Measurements from ENCODE around the gene LARP6.
"Not testable (repeated sequence)": the region's sequence is repeated elsewhere in the genome, so short reads cannot be mapped to it uniquely, and the experiment has no call there.

Gene LARP6

GRCh38 chr15:70853973-70854665 lies at the start of gene LARP6:
Gene LARP6, minus strand, starts transcription at chr15:70854157. Its CDS starts 69 bp downstream, at chr15:70854088.
- no peaks in the 10 kb centered on the region for H3K9me3 Mint-ChIP-seq
- peak within 1 kb of the TSS; percentile 72 for H3K4me3 Mint-ChIP-seq
- no peak within 1 kb of the TSS for H3K27ac Mint-ChIP-seq
- H3K27me3 Mint-ChIP-seq = peaks cover 67% of the 10 kb centered on the region
- peak; percentile 60 for DNase-seq
- no peaks in the 10 kb centered on the region for H3K36me3 Mint-ChIP-seq (ENCODE audit: low read depth)
- peaks cover 5% of the 10 kb centered on the region for H3K4me1 Mint-ChIP-seq (ENCODE audit: low read depth)

DNA sequence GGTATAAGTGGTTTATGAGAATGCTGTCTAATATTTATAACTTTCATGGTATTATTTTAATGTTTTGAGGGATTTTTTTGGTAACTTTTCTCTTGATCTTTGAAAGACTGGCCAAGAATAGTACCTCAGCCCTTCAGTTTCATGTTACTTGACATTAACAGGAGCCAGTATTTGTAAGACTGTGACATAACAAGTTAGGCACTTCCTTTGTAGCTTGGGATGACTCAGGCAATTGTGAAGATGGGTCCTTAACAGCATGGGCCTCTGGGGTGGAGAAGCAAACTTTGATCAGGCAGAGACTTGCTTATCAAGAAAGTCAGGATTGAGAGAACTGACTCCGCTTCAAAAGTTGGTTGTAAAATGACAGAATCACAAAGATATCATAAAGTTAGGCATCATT lies 48.1 kb upstream of the LARP6 start:
- H3K4me3 Mint-ChIP-seq = no peak overlapping the region
- no peaks in the 10 kb centered on the region for H3K36me3 Mint-ChIP-seq (ENCODE audit: low read depth)
- no peaks in the 10 kb centered on the region for H3K9me3 Mint-ChIP-seq
- H3K4me1 Mint-ChIP-seq (ENCODE audit: low read depth) = no peaks in the 10 kb centered on the region
- no peak for DNase-seq
- no peak overlapping the region for H3K27ac Mint-ChIP-seq
- H3K27me3 Mint-ChIP-seq = peaks cover 37% of the 10 kb centered on the region

- DNase-seq = no peak
- H3K27me3 Mint-ChIP-seq = peaks cover 83% of the 10 kb centered on the region
- H3K9me3 Mint-ChIP-seq = no peaks in the 10 kb centered on the region
- H3K4me3 Mint-ChIP-seq = peak overlapping the region; percentile 82
- H3K36me3 Mint-ChIP-seq (ENCODE audit: low read depth) = peaks cover 4% of the 10 kb centered on the region
- H3K27ac Mint-ChIP-seq = peak overlapping the region; percentile 81
- peaks cover 12% of the 10 kb centered on the region for H3K4me1 Mint-ChIP-seq (ENCODE audit: low read depth)
These were observed 39.1 kb upstream of the LARP6 start for GRCh38 chr15:70892912-70893560.

GRCh38 chr15:70892002-70892911 lies 38.3 kb upstream of the LARP6 start, which contains the start of the genes LRRC49 and THAP10:
Gene LRRC49, plus strand, starts transcription at chr15:70892826. Its CDS starts 69 bp downstream, at chr15:70892895.
Gene THAP10, minus strand, starts transcription at chr15:70892433. Its CDS starts 161 bp downstream, at chr15:70892272.
- Mint-ChIP-seq H3K4me3 (peak within 1 kb of the TSS; percentile 82), H3K36me3 (ENCODE audit: low read depth) (peaks cover 4% of the 10 kb centered on the region), H3K4me1 (ENCODE audit: low read depth) (peaks cover 12% of the 10 kb centered on the region), H3K9me3 (no peaks in the 10 kb centered on the region), H3K27ac (peak within 1 kb of the TSS; percentile 81), H3K27me3 (peaks cover 80% of the 10 kb centered on the region)
- DNase-seq = peak; percentile 56

GRCh38 chr15:70882361-70882760 lies 28.4 kb upstream of the LARP6 start:
- Mint-ChIP-seq H3K36me3 (ENCODE audit: low read depth) (no peaks in the 10 kb centered on the region), H3K27me3 (peaks cover 47% of the 10 kb centered on the region), H3K9me3 (no peaks in the 10 kb centered on the region), H3K4me3 (no peak overlapping the region), H3K4me1 (ENCODE audit: low read depth) (no peaks in the 10 kb centered on the region), H3K27ac (no peak overlapping the region)
- no peak for DNase-seq

DNA sequence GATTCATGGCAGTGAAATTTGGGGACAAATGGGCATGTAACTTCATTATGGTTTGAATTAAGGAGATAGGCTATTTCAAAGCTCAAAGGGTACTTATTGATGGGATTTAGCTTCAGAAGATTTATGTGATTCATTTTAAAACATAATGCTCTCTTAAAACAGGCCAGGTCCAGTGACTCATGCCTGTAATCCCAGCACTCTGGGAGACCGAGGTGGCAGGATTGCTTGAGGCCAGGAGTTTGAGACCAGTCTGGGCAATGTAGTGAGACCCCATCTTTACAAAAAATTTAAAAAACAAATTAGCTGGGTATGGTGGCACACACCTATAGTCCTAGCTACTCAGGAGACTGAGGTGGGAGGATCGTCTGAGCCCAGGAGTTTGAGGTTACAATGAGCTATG lies 26.8 kb upstream of the LARP6 start:
- Mint-ChIP-seq H3K9me3 (no peaks in the 10 kb centered on the region), H3K4me1 (ENCODE audit: low read depth) (no peaks in the 10 kb centered on the region), H3K27ac (no peak overlapping the region), H3K4me3 (no peak overlapping the region), H3K36me3 (ENCODE audit: low read depth) (no peaks in the 10 kb centered on the region), H3K27me3 (peaks cover 56% of the 10 kb centered on the region)
- DNase-seq = no peak

- Mint-ChIP-seq H3K4me3 (no peak overlapping the region), H3K27ac (no peak overlapping the region), H3K27me3 (peaks cover 63% of the 10 kb centered on the region), H3K4me1 (ENCODE audit: low read depth) (no peaks in the 10 kb centered on the region), H3K9me3 (no peaks in the 10 kb centered on the region), H3K36me3 (ENCODE audit: low read depth) (no peaks in the 10 kb centered on the region)
- DNase-seq = no peak
These were observed 25.4 kb upstream of the LARP6 start for GRCh38 chr15:70879401-70879800.

- H3K27me3 Mint-ChIP-seq = peaks cover 59% of the 10 kb centered on the region
- H3K9me3 Mint-ChIP-seq = no peaks in the 10 kb centered on the region
- no peaks in the 10 kb centered on the region for H3K36me3 Mint-ChIP-seq (ENCODE audit: low read depth)
These were observed 22.7 kb upstream of the LARP6 start for GRCh38 chr15:70876683-70877082.

GRCh38 chr15:70876011-70876410 lies 22.1 kb upstream of the LARP6 start:
- H3K36me3 Mint-ChIP-seq (ENCODE audit: low read depth) = no peaks in the 10 kb centered on the region
- no peaks in the 10 kb centered on the region for H3K4me1 Mint-ChIP-seq (ENCODE audit: low read depth)
- no peak overlapping the region for H3K27ac Mint-ChIP-seq
- no peak overlapping the region for H3K4me3 Mint-ChIP-seq
- H3K27me3 Mint-ChIP-seq = peaks cover 59% of the 10 kb centered on the region
- no peak for DNase-seq
- no peaks in the 10 kb centered on the region for H3K9me3 Mint-ChIP-seq

More at GRCh38 chr15:70876683-70877082, 22.7 kb upstream of the LARP6 start:
- Mint-ChIP-seq H3K4me1 (ENCODE audit: low read depth) (no peaks in the 10 kb centered on the region), H3K27ac (no peak overlapping the region), H3K4me3 (no peak overlapping the region)
- DNase-seq = no peak

GRCh38 chr15:70875001-70875782 lies 21.2 kb upstream of the LARP6 start:
- no peak overlapping the region for H3K27ac Mint-ChIP-seq
- no peaks in the 10 kb centered on the region for H3K9me3 Mint-ChIP-seq
- H3K4me3 Mint-ChIP-seq = no peak overlapping the region
- no peaks in the 10 kb centered on the region for H3K36me3 Mint-ChIP-seq (ENCODE audit: low read depth)
- DNase-seq = no peak
- peaks cover 56% of the 10 kb centered on the region for H3K27me3 Mint-ChIP-seq
- peaks cover under 1% of the 10 kb centered on the region for H3K4me1 Mint-ChIP-seq (ENCODE audit: low read depth)

GRCh38 chr15:70873232-70874054 lies 19.5 kb upstream of the LARP6 start:
- Mint-ChIP-seq H3K27me3 (peaks cover 42% of the 10 kb centered on the region), H3K27ac (no peak overlapping the region)

DNA sequence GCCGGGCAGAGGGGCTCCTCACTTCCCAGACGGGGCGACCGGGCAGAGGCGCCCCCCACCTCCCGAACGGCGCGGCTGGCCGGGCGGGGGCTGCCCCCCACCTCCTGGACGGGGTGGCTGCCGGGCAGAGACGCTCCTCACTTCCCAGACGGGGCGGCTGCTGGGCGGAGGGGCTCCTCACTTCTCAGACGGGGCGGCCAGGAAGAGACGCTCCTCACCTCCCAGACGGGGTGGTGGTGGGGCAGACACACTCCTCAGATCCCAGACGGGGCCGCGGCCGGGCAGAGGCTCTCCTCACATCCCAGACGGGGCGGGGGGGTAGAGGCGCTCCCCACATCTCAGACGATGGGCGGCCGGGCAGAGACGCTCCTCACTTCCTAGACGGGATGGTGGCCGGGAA lies 17.5 kb upstream of the LARP6 start:
- H3K36me3 Mint-ChIP-seq (ENCODE audit: low read depth); DNase-seq; H3K4me3 Mint-ChIP-seq; H3K27ac Mint-ChIP-seq; H3K9me3 Mint-ChIP-seq; H3K4me1 Mint-ChIP-seq (ENCODE audit: low read depth): not testable (repeated sequence)
- peaks cover 41% of the 10 kb centered on the region for H3K27me3 Mint-ChIP-seq

More at GRCh38 chr15:70873232-70874054, 19.5 kb upstream of the LARP6 start:
- H3K4me1 Mint-ChIP-seq (ENCODE audit: low read depth) = peaks cover 5% of the 10 kb centered on the region
- no peak overlapping the region for H3K4me3 Mint-ChIP-seq
- H3K36me3 Mint-ChIP-seq (ENCODE audit: low read depth) = no peaks in the 10 kb centered on the region
- no peak for DNase-seq
- no peaks in the 10 kb centered on the region for H3K9me3 Mint-ChIP-seq

- Mint-ChIP-seq H3K27ac (no peak overlapping the region), H3K4me1 (ENCODE audit: low read depth) (peaks cover 5% of the 10 kb centered on the region)
- no peak for DNase-seq
These were observed 16.1 kb upstream of the LARP6 start for GRCh38 chr15:70870051-70870450.

More at GRCh38 chr15:70870051-70870450, 16.1 kb upstream of the LARP6 start:
- Mint-ChIP-seq H3K9me3 (no peaks in the 10 kb centered on the region), H3K4me3 (no peak overlapping the region), H3K27me3 (peaks cover 28% of the 10 kb centered on the region), H3K36me3 (ENCODE audit: low read depth) (no peaks in the 10 kb centered on the region)
